Neuronal stem cell (in vitro differentiated cells): ENCODE data around the gene KIAA0825.
"Not testable (repeated sequence)": the region's sequence is repeated elsewhere in the genome, so short reads cannot be mapped to it uniquely, and the experiment has no call there.

Experiments
- DNase-seq: peaks from one replicate; pipeline ENCODE4 v3.0.0-alpha.2; 2013; ENCODE audit warnings: low spot score
- H2AFZ ChIP-seq: one replicate; pipeline ENCODE4 v1.6.1; 2013; ENCODE audit warnings: mild to moderate bottlenecking, low read length, inconsistent platforms
- H2AK5ac ChIP-seq: 2 replicates; pipeline ENCODE4 v1.6.1; 2013; ENCODE audit warnings: low read depth, mild to moderate bottlenecking, inconsistent platforms, low read length, moderate library complexity, mixed read lengths
- H2BK120ac ChIP-seq: 2 replicates; pipeline ENCODE4 v1.6.1; 2013; ENCODE audit warnings: low read depth, mild to moderate bottlenecking, inconsistent platforms, low read length, moderate library complexity, mixed read lengths
- H2BK12ac ChIP-seq: one replicate; pipeline ENCODE4 v1.6.1; 2013; ENCODE audit warnings: low read length, inconsistent platforms
- H2BK15ac ChIP-seq: 2 replicates; pipeline ENCODE4 v1.6.1; 2013; ENCODE audit warnings: mild to moderate bottlenecking, low read length, inconsistent platforms, mixed read lengths
- H2BK5ac ChIP-seq: one replicate; pipeline ENCODE4 v1.6.1; 2013; ENCODE audit warnings: inconsistent platforms, mild to moderate bottlenecking, low read length, moderate library complexity
- H3K14ac ChIP-seq: one replicate; pipeline ENCODE4 v1.6.1; 2013; ENCODE audit warnings: low read length, inconsistent platforms
- H3K18ac ChIP-seq: 2 replicates; pipeline ENCODE4 v1.6.1; 2013; ENCODE audit warnings: low read length, inconsistent platforms
- H3K23ac ChIP-seq: 2 replicates; pipeline ENCODE4 v1.6.1; 2013; ENCODE audit warnings: low read depth, mild to moderate bottlenecking, mixed read lengths, low read length, inconsistent platforms; ENCODE audit not compliant: poor library complexity
- H3K27ac ChIP-seq: replicated peaks from 3 replicates; pipeline ENCODE4 v1.5.1; 2013; ENCODE audit warnings: low read length, inconsistent platforms
- H3K27me3 ChIP-seq, 3 experiments: 2 replicates each; pipeline ENCODE4 v1.6.1; 2013; ENCODE audit warnings: low read length in 3 of 3, mild to moderate bottlenecking in 2 of 3, inconsistent platforms in 1 of 3, low read depth in 1 of 3, mixed read lengths in 1 of 3, moderate library complexity in 1 of 3; ENCODE audit not compliant: control insufficient read depth in 3 of 3, insufficient read depth in 3 of 3
- H3K36me3 ChIP-seq, 2 donors: replicated peaks in 1 of 2; 2 replicates each; pipeline ENCODE4 v1.6.1; 2013; ENCODE audit warnings: low read length in 2 of 2; ENCODE audit not compliant: control insufficient read depth in 2 of 2, insufficient read depth in 2 of 2
- H3K4ac ChIP-seq: 2 replicates; pipeline ENCODE4 v1.6.1; 2013; ENCODE audit warnings: inconsistent platforms, mild to moderate bottlenecking, low read length, moderate library complexity
- H3K4me1 ChIP-seq, 2 donors: 1 replicate in 1 of 2; 2 replicates in 1 of 2; pipeline ENCODE4 v1.6.1; 2013; ENCODE audit warnings: low read length in 2 of 2, low read depth in 1 of 2; ENCODE audit not compliant: control insufficient read depth in 2 of 2, insufficient read depth in 1 of 2
- H3K4me2 ChIP-seq: one replicate; pipeline ENCODE4 v1.6.1; 2013; ENCODE audit warnings: mild to moderate bottlenecking, low read length, inconsistent platforms; ENCODE audit not compliant: insufficient read depth, poor library complexity, severe bottlenecking
- H3K4me3 ChIP-seq, 2 donors: 2 replicates each; pipeline ENCODE4 v1.5.1; 2013; ENCODE audit warnings: low read length in 2 of 2, mild to moderate bottlenecking in 2 of 2, inconsistent platforms in 1 of 2, moderate library complexity in 1 of 2
- H3K79me1 ChIP-seq: one replicate; pipeline ENCODE4 v1.6.1; 2013; ENCODE audit warnings: low read depth, mild to moderate bottlenecking, inconsistent platforms, low read length, moderate library complexity
- H3K9ac ChIP-seq: one replicate; pipeline ENCODE4 v1.6.1; 2013; ENCODE audit warnings: mild to moderate bottlenecking, low read depth, low read length, inconsistent platforms; ENCODE audit not compliant: poor library complexity
- H3K9me3 ChIP-seq, 2 donors: replicated peaks in 1 of 2; 2 replicates each; pipeline versions ENCODE3 to v1.6.1; 2013; ENCODE audit warnings: low read length in 2 of 2, mild to moderate bottlenecking in 2 of 2, inconsistent platforms in 1 of 2, low read depth in 1 of 2, mixed read lengths in 1 of 2, moderate library complexity in 1 of 2; ENCODE audit not compliant: control insufficient read depth in 2 of 2, insufficient read depth in 1 of 2
- H4K8ac ChIP-seq: one replicate; pipeline ENCODE4 v1.6.1; 2013; ENCODE audit warnings: low read depth, mild to moderate bottlenecking, inconsistent platforms, low read length, moderate library complexity
- H4K91ac ChIP-seq: one replicate; pipeline ENCODE4 v1.6.1; 2013; ENCODE audit warnings: low read length, low read depth, mild to moderate bottlenecking, inconsistent platforms; ENCODE audit not compliant: poor library complexity
- WGBS, 2 donors: extraction: QIAGEN DNeasy Blood & Tissue Kit; methylation state at CpG; one replicate each; pipeline ENCODE4 v1.1.7; 2013; ENCODE audit warnings: missing lambda C conversion rate in 2 of 2, mixed read lengths in 1 of 2; ENCODE audit not compliant: insufficient read length in 2 of 2, insufficient replicate concordance in 1 of 2; ENCODE audit errors: extremely low coverage in 2 of 2; 5-methylcytosine and 5-hydroxymethylcytosine counted together

Gene KIAA0825

DNA sequence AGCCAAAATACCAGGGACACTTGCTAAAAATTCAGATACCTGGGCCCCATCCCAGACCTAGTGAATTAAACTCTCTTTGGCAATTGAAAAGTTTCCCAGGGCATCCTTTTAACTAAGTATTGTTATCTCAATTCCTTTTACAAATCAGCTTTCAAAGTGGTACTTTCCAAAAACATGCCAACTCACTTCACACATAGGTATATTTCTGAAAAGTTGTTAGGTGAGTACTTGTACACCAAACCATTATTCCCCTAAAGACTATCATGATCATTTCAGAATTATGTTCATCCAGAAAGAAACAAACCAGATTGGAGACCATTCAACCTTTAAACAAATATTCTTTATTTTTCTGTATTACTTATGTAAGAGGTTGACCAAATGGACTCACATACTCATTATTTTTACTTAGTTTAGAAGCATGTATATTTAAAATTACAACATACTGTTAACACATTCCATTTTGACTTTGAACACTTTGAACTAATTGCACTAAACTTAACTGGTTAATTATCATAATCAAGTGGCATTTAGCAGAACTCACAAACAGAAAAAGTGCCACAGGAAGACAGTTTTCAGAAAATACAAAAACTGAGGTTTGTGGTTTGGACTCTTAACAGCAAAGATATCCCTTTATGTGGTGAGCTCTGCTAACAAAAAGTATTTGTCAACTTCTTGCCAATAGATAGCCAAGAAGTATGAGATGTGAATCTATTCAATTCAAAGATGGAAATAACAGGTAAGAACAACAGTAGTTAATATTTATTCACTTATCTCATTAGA is 40.7 kb downstream of the KIAA0825 start:
- no peaks in the 10 kb centered on the region for H3K79me1 ChIP-seq
- no peak overlapping the region for H2BK15ac ChIP-seq
- no peak overlapping the region for H2BK12ac ChIP-seq
- H3K23ac ChIP-seq, result no peak overlapping the region
- no peak overlapping the region for H3K18ac ChIP-seq
- H3K4ac ChIP-seq, result no peak overlapping the region
- peaks cover 0 to 8% of the 10 kb centered on the region in 2 donors for H3K4me1 ChIP-seq
- no peak overlapping the region for H2AK5ac ChIP-seq
- no peak overlapping the region for H4K8ac ChIP-seq
- H4K91ac ChIP-seq, result no peak overlapping the region
- H2AFZ ChIP-seq, result no peak overlapping the region
- H3K36me3 ChIP-seq, result no peaks in the 10 kb centered on the region
- H3K27ac ChIP-seq, result no peak overlapping the region
- no peak overlapping the region for H3K9ac ChIP-seq
- H3K4me2 ChIP-seq, result no peak overlapping the region
- H2BK120ac ChIP-seq, result no peak overlapping the region
- no peak overlapping the region for H3K4me3 ChIP-seq
- H3K9me3 ChIP-seq, result no peaks in the 10 kb centered on the region
- H2BK5ac ChIP-seq, result no peak overlapping the region
- no peak overlapping the region for H3K14ac ChIP-seq
- no peak for DNase-seq
- H3K27me3 ChIP-seq, result no peaks in the 10 kb centered on the region

DNA sequence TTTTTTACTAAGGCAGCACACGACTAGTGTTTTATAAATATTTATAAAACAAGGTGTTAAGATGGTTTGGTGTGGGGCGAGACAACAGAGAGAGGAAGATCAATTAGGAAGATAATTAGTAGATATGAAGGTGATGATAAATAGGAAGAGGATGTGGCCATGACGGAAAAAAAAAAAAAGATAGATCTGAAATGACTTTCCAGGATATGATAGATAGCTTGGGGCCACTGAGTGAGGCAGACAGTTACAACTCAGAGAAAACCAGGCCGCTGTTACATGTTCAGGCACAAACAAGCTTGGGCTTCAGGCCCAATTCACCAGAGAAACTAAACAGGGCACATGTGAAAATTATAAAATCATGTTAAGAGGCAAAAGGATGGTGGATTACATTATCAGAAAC is 43.2 kb downstream of the KIAA0825 start:
- H3K4me1 ChIP-seq, result no peaks in the 10 kb centered on the region
- H3K4me3 ChIP-seq, result no peak overlapping the region
- H3K27me3 ChIP-seq, result no peaks in the 10 kb centered on the region
- no peak overlapping the region for H2BK120ac ChIP-seq
- no peak overlapping the region for H2AFZ ChIP-seq
- no peak overlapping the region for H3K18ac ChIP-seq
- no peak overlapping the region for H4K8ac ChIP-seq
- H2BK12ac ChIP-seq, result no peak overlapping the region
- no peak overlapping the region for H2AK5ac ChIP-seq
- H3K14ac ChIP-seq, result no peak overlapping the region
- H3K36me3 ChIP-seq, result no peaks in the 10 kb centered on the region
- H3K27ac ChIP-seq, result no peak overlapping the region
- no peak overlapping the region for H2BK5ac ChIP-seq
- WGBS, 2 donors, result 100% methylated on average over 1 to 2 of the region's 4 CpGs
- DNase-seq, result no peak
- H3K23ac ChIP-seq, result no peak overlapping the region
- H3K4me2 ChIP-seq, result no peak overlapping the region
- no peaks in the 10 kb centered on the region for H3K9me3 ChIP-seq
- H3K4ac ChIP-seq, result no peak overlapping the region
- H3K9ac ChIP-seq, result no peak overlapping the region
- no peak overlapping the region for H4K91ac ChIP-seq
- H2BK15ac ChIP-seq, result no peak overlapping the region
- H3K79me1 ChIP-seq, result no peaks in the 10 kb centered on the region

DNA sequence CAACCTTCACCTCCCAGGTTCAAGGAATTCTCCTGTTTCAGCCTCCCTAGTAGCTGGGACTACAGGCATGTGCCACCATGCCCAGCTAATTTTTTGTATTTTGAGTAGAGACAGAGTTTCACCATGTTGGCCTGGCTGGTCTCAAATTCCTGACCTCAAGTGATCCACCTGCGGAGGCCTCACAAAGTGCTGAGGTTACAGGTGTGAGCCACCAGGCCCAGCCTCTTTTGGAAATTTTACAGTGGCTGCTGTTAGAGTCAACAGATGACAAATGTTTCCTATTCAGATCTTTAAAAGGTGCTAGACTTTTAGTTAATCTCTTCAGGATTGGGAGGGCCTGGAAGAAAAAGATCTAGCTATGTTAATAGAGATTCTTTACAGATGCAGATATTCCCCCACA is 45.1 kb downstream of the KIAA0825 start:
- H2BK12ac ChIP-seq, H3K9me3 ChIP-seq, H3K23ac ChIP-seq, H3K9ac ChIP-seq, H3K4ac ChIP-seq, H2AK5ac ChIP-seq, H3K18ac ChIP-seq, H3K27me3 ChIP-seq, H2AFZ ChIP-seq, H2BK15ac ChIP-seq, H3K79me1 ChIP-seq, H3K4me3 ChIP-seq, H3K4me1 ChIP-seq, H4K8ac ChIP-seq, H2BK120ac ChIP-seq, H3K27ac ChIP-seq, H3K36me3 ChIP-seq, H3K4me2 ChIP-seq, DNase-seq, H3K14ac ChIP-seq, H4K91ac ChIP-seq, H2BK5ac ChIP-seq: not testable (repeated sequence)
- no CpG with 5 or more reads among the region's 1 CpG for WGBS, 2 donors

DNA sequence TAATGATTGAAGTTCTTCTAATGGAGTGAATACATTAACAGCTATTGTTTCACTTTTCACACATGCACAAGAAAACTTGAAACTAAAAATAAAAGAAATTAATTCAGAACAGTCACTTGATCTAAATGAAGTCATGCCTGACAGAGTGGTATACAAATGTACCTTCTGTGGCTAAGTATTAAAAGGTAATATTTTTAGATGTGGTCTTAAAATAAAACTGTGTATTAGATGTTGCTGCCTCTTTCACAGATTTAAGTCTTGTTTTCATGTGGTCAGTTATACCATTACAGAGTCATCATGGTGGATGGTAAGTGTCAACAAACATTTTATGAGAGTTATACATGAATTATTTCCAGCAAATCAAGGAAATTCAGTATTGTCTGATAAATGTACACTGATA is 47.0 kb downstream of the KIAA0825 start:
- Histone ChIP-seq H3K27ac (no peak overlapping the region), H2BK15ac (no peak overlapping the region), H3K18ac (no peak overlapping the region), H3K4ac (no peak overlapping the region), H2BK120ac (no peak overlapping the region), H2BK12ac (no peak overlapping the region), H3K23ac (no peak overlapping the region), H3K27me3 (no peaks in the 10 kb centered on the region), H2BK5ac (no peak overlapping the region), H2AK5ac (no peak overlapping the region), H3K36me3 (no peaks in the 10 kb centered on the region), H3K4me1 (no peaks in the 10 kb centered on the region), H3K4me2 (no peak overlapping the region), H4K91ac (no peak overlapping the region), H3K79me1 (no peaks in the 10 kb centered on the region), H2AFZ (no peak overlapping the region), H4K8ac (no peak overlapping the region), H3K4me3 (no peak overlapping the region), H3K14ac (no peak overlapping the region), H3K9me3 (no peaks in the 10 kb centered on the region), H3K9ac (no peak overlapping the region)
- no peak for DNase-seq
